K562 (cell line): Measurements from ENCODE around the gene WDR70. TPM values are rescaled to one million over a fixed set of nuclear protein-coding genes. Genes with fewer than 3 reads are reported as not detected.
A peak's percentile ranks its signal among the peaks of the same experiment; 100 is the strongest.

Source experiments
- ASH1L ChIP-seq: fragments of 450-650 bp; IDR thresholded peaks from 2 replicates; pipeline ENCODE4 v1.6.1; 2018; ENCODE audit warnings: borderline replicate concordance, mild to moderate bottlenecking, low read depth; ENCODE audit not compliant: partially characterized antibody
- CBFA2T2 ChIP-seq: fragments of 450-650 bp; conservative IDR thresholded peaks from 2 replicates; pipeline ENCODE4 v1.6.1; 2017; ENCODE audit warnings: mild to moderate bottlenecking
- EP400 ChIP-seq: fragments of 450-650 bp; IDR thresholded peaks from 2 replicates; pipeline ENCODE4 v1.6.1; 2017; ENCODE audit warnings: antibody characterized with exemption, mild to moderate bottlenecking, moderate library complexity
- ETS2 ChIP-seq: IDR thresholded peaks from 2 replicates; pipeline ENCODE4 v1.6.1; 2016; ENCODE audit warnings: borderline replicate concordance, missing genetic modification characterization, mild to moderate bottlenecking, moderate library complexity, missing compliant biosample characterization; ENCODE audit not compliant: poor library complexity, severe bottlenecking
- HDGF ChIP-seq: fragments of 450-650 bp; IDR thresholded peaks from 2 replicates; pipeline ENCODE4 v1.6.1; 2016
- HIVEP1 ChIP-seq: fragments of 250-450 bp; sonication (Bioruptor Pico); IDR thresholded peaks from 2 replicates; pipeline ENCODE4 v1.4.0; 2020; ENCODE audit warnings: mild to moderate bottlenecking
- KHSRP ChIP-seq: fragments of 450-650 bp; IDR thresholded peaks from 2 replicates; pipeline ENCODE4 v1.6.1; 2017
- MAFK ChIP-seq: IDR thresholded peaks from 2 replicates; pipeline ENCODE4 v1.6.1; 2011; ENCODE audit warnings: low read length, improper control_type of control experiment
- MAZ ChIP-seq, 2 experiments: fragments of 450-650 bp in 1 of 2; sonication (generic) in 1 of 2; formaldehyde crosslinking; IDR thresholded peaks in 1 of 2; conservative IDR thresholded peaks in 1 of 2; 2 replicates each; pipeline versions ENCODE4 v1.4.0 to v1.5.0; 2020; ENCODE audit warnings: mild to moderate bottlenecking in 1 of 2, missing genetic modification reagents in 1 of 2
- MGA ChIP-seq: fragments of 450-650 bp; IDR thresholded peaks from 2 replicates; pipeline ENCODE4 v1.6.1; 2016; ENCODE audit warnings: mild to moderate bottlenecking, moderate library complexity
- MTA1 ChIP-seq: fragments of 450-650 bp; IDR thresholded peaks from 2 replicates; pipeline ENCODE4 v1.6.1; 2017; ENCODE audit warnings: borderline replicate concordance
- NFATC3 ChIP-seq: fragments of 450-650 bp; IDR thresholded peaks from 2 replicates; pipeline ENCODE4 v1.6.1; 2017; ENCODE audit warnings: mild to moderate bottlenecking
- NRF1 ChIP-seq, 2 experiments: fragments of 450-650 bp; IDR thresholded peaks in 1 of 2; conservative IDR thresholded peaks in 1 of 2; 2 replicates each; pipeline ENCODE4 v1.6.1; 2014; ENCODE audit warnings: mild to moderate bottlenecking in 2 of 2
- RAD51 ChIP-seq: fragments of 450-650 bp; IDR thresholded peaks from 2 replicates; pipeline ENCODE4 v1.7.1; 2016; ENCODE audit warnings: low read depth, mild to moderate bottlenecking, borderline replicate concordance
- RBM25 ChIP-seq: fragments of 200-400 bp; formaldehyde crosslinking; IDR thresholded peaks from 2 replicates; pipeline ENCODE4 v1.6.1; 2018; ENCODE audit warnings: low read length, low read depth, moderate library complexity; ENCODE audit not compliant: severe bottlenecking
- polyA plus RNA-seq, 8 experiments: library from polyadenylated mRNA; depleted of rRNA in 4 of 8; stranded (reverse) in 5 of 8; unstranded in 3 of 8; fragments of >200 nt; fragmentation: Nextera tagmentation in 2 of 8; fragmentation: Illumina TruSeq in 1 of 8; extraction: Ambion mirVana in 2 of 8; extraction: Trizol in 1 of 8; gene quantifications; 2 replicates each; pipeline versions ENCODE4 v1.2.1 to v1.2.3, GENCODE V29; 2011 to 2014; ENCODE audit warnings: inconsistent platforms in 1 of 8, missing spikeins in 1 of 8
- total RNA-seq, 7 experiments: library from RNA; depleted of rRNA in 6 of 7; stranded (reverse); fragments of >200 nt in 6 of 7; fragmentation: Illumina TruSeq in 2 of 7; extraction: Trizol in 2 of 7; gene quantifications; 2 replicates each; pipeline versions ENCODE4 v1.2.1 to v1.2.3, GENCODE V29; 2011 to 2021; ENCODE audit warnings: low replicate concordance in 1 of 7

The WDR70 gene
- total and polyA plus RNA-seq, 9 of the 15 experiments (the other 6 are each of a cell fraction or from before 2014, with no cell fraction given) = 16.8 to 46.6 (median 38.8) TPM

- peak; percentile 100 for TF ChIP-seq MGA
- peak; percentile 41; the same call in 1 of the 2 replicates for TF ChIP-seq RAD51
- no peak for TF ChIP-seq CBFA2T2
- no peak for TF ChIP-seq MAFK
- TF ChIP-seq MTA1 = peak; percentile 100
- peak; percentile 86 to 88 for TF ChIP-seq NRF1 (conservative IDR thresholded peaks at IDR 0.05 in 1 of 2, IDR thresholded peaks at IDR 0.05 in 1 of 2)
- peak; percentile 100 for TF ChIP-seq EP400
- TF ChIP-seq HDGF = peak; percentile 99
- TF ChIP-seq ETS2 (tag) = no peak
- TF ChIP-seq RBM25 = no peak
- TF ChIP-seq MAZ (CRISPR knock-in tag; conservative IDR thresholded peaks at IDR 0.05 in 1 of 2, IDR thresholded peaks at IDR 0.05 in 1 of 2) = peak; percentile 88 to 92
- TF ChIP-seq KHSRP = peak; percentile 90
- peak; percentile 77 for TF ChIP-seq ASH1L
- TF ChIP-seq NFATC3 = peak; percentile 84
- TF ChIP-seq HIVEP1 (CRISPR knock-in tag) = no peak
Measured at GRCh38 chr5:37370864-37371726, 8.0 kb upstream of the WDR70 start, which contains the start of gene NUP155 (continued).
